ENCODE measurements around the gene CCDC148. TPM values are rescaled to one million over a fixed set of nuclear protein-coding genes. Genes with fewer than 3 reads are reported as not detected.

Gene CCDC148
- polyA plus RNA-seq, 3 donors, result not detected

DNA sequence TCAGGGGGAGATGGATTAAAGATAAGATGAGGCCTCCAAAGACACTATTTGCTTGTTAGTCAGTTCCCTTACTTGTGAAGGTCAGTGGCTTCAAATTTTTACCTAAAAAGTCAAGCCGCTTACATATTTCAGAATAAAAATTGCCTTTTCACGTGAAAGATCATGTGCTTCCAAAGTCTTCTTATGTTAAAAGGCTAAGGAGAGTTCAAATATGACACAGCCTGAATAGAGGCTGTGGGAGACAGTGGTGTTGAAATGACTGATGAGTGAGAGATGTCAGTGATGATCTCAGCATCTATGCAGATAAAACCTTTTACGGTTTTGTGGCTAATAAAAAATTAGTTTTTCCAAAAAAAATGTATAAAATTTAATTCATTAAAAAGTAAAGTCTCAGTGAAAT is 314.4 kb downstream of the CCDC148 start:
- TF ChIP-seq, protein P1, sequence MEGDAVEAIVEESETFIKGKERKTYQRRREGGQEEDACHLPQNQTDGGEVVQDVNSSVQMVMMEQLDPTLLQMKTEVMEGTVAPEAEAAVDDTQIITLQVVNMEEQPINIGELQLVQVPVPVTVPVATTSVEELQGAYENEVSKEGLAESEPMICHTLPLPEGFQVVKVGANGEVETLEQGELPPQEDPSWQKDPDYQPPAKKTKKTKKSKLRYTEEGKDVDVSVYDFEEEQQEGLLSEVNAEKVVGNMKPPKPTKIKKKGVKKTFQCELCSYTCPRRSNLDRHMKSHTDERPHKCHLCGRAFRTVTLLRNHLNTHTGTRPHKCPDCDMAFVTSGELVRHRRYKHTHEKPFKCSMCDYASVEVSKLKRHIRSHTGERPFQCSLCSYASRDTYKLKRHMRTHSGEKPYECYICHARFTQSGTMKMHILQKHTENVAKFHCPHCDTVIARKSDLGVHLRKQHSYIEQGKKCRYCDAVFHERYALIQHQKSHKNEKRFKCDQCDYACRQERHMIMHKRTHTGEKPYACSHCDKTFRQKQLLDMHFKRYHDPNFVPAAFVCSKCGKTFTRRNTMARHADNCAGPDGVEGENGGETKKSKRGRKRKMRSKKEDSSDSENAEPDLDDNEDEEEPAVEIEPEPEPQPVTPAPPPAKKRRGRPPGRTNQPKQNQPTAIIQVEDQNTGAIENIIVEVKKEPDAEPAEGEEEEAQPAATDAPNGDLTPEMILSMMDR (IDR thresholded peaks at IDR 0.05), result no peak
- peak overlapping the region in 1 of 2 donors; percentile 84 for H3K27ac ChIP-seq (ENCODE audit: low read depth in 1 of 2, low read length in 2 of 2)
- Mint-ChIP-seq H3K36me3 (peaks cover 5 to 9% of the 10 kb centered on the region in 2 donors), H3K27ac (peak overlapping the region; percentile 75 to 96 (median 91)), H3K27me3 (ENCODE audit: low read depth in 3 of 3) (no peaks in the 10 kb centered on the region), H3K9me3 (peaks cover 5 to 17% (median 10%) of the 10 kb centered on the region in 7 donors), H3K4me3 (no peak overlapping the region), H3K4me1 (peaks cover 38% of the 10 kb centered on the region)
- no peak overlapping the region for H2AFZ ChIP-seq (ENCODE audit: insufficient read depth, low read depth, low read length, poor library complexity, severe bottlenecking)
- DNase-seq, result peak; percentile 70 to 79 (median 74)
- H3K9me3 ChIP-seq (replicated peaks in 1 of 2; ENCODE audit: control insufficient read depth in 1 of 2, insufficient read depth in 1 of 2, low read length in 2 of 2), result peaks cover 0 to 4% of the 10 kb centered on the region in 2 donors
- H3K4me2 ChIP-seq (replicated peaks; ENCODE audit: extremely low read depth, low read length, poor library complexity, severe bottlenecking), result peak overlapping the region; percentile 52
- H3K9ac ChIP-seq (ENCODE audit: insufficient read depth, low read length, poor library complexity, severe bottlenecking), result no peak overlapping the region
- no peaks in the 10 kb centered on the region for H4K20me1 ChIP-seq (ENCODE audit: insufficient read depth, low read length)
- intact Hi-C loops (cut with micrococcal nuclease), result no loop called here
- no CpG with 5 or more reads among the region's 3 CpGs for WGBS (ENCODE audit: insufficient coverage)
- peaks cover 27 to 39% of the 10 kb centered on the region in 2 donors for H3K4me1 ChIP-seq (ENCODE audit: control insufficient read depth in 1 of 2, insufficient read depth in 2 of 2, low read length in 2 of 2)
- no peaks in the 10 kb centered on the region for H3K79me2 ChIP-seq (ENCODE audit: insufficient read depth, low read length)
- no peaks in the 10 kb centered on the region for H3K36me3 ChIP-seq (replicated peaks in 1 of 2; ENCODE audit: control insufficient read depth in 1 of 2, insufficient read depth in 2 of 2, low read length in 2 of 2)
- H3K4me3 ChIP-seq (replicated peaks in 1 of 3; ENCODE audit: low read depth in 2 of 3, low read length in 3 of 3), result peak overlapping the region in 1 of 3 experiments; percentile 49
- no peaks in the 10 kb centered on the region for H3K27me3 ChIP-seq (ENCODE audit: control insufficient read depth in 2 of 2, insufficient read depth in 2 of 2, low read length in 2 of 2)

DNA sequence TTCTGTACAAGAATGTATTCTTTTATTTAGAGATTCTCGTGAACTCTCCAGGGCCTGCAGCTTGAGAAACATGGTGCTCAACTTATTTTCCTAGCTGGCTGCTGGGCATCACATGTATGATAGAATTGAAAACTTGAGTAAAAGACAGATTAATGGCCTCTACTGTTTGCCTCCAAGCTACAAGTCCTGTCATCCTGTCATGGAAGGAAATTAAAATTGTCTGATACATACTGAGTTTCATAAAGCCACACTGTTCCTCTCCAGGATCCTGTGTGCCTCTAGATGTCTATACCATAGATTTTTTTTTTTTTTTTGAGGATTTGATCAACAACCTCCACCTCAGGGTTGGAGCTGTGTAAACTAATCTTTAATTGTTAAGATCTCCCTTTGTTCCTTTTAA is 316.4 kb downstream of the CCDC148 start:
- Mint-ChIP-seq H3K27ac (no peak overlapping the region), H3K4me1 (peaks cover 38% of the 10 kb centered on the region), H3K9me3 (peaks cover 0 to 5% (median 2%) of the 10 kb centered on the region in 7 donors), H3K27me3 (ENCODE audit: low read depth in 3 of 3) (no peaks in the 10 kb centered on the region), H3K4me3 (no peak overlapping the region), H3K36me3 (peaks cover 0 to 7% of the 10 kb centered on the region in 2 donors)
- Histone ChIP-seq H3K4me1 (ENCODE audit: control insufficient read depth in 1 of 2, insufficient read depth in 2 of 2, low read length in 2 of 2) (peaks cover 27 to 39% of the 10 kb centered on the region in 2 donors), H3K27me3 (ENCODE audit: control insufficient read depth in 2 of 2, insufficient read depth in 2 of 2, low read length in 2 of 2) (no peaks in the 10 kb centered on the region), H2AFZ (ENCODE audit: insufficient read depth, low read depth, low read length, poor library complexity, severe bottlenecking) (no peak overlapping the region), H3K4me3 (replicated peaks in 1 of 3; ENCODE audit: low read depth in 2 of 3, low read length in 3 of 3) (no peak overlapping the region), H3K9ac (ENCODE audit: insufficient read depth, low read length, poor library complexity, severe bottlenecking) (no peak overlapping the region), H4K20me1 (ENCODE audit: insufficient read depth, low read length) (no peaks in the 10 kb centered on the region), H3K9me3 (replicated peaks in 1 of 2; ENCODE audit: control insufficient read depth in 1 of 2, insufficient read depth in 1 of 2, low read length in 2 of 2) (no peaks in the 10 kb centered on the region), H3K27ac (ENCODE audit: low read depth in 1 of 2, low read length in 2 of 2) (no peak overlapping the region), H3K79me2 (ENCODE audit: insufficient read depth, low read length) (no peaks in the 10 kb centered on the region), H3K4me2 (replicated peaks; ENCODE audit: extremely low read depth, low read length, poor library complexity, severe bottlenecking) (no peak overlapping the region), H3K36me3 (replicated peaks in 1 of 2; ENCODE audit: control insufficient read depth in 1 of 2, insufficient read depth in 2 of 2, low read length in 2 of 2) (no peaks in the 10 kb centered on the region)
- WGBS (ENCODE audit: insufficient coverage), result no CpG with 5 or more reads among the region's 1 CpG
- DNase-seq, result no peak
- TF ChIP-seq, protein P1 (IDR thresholded peaks at IDR 0.05), result no peak
- intact Hi-C loops (cut with micrococcal nuclease), result no loop called here
